SH-SY5Y (cell line): ENCODE results near the gene FAM120A.

Experiments
- GATA2 ChIP-seq: IDR thresholded peaks from 2 replicates; pipeline ENCODE4 v1.6.1; 2011; ENCODE audit warnings: mild to moderate bottlenecking, low read depth, low read length
- GATA3 ChIP-seq: IDR thresholded peaks from 2 replicates; pipeline ENCODE4 v1.6.1; 2011; ENCODE audit warnings: low read depth, mild to moderate bottlenecking, low read length, moderate library complexity

DNA sequence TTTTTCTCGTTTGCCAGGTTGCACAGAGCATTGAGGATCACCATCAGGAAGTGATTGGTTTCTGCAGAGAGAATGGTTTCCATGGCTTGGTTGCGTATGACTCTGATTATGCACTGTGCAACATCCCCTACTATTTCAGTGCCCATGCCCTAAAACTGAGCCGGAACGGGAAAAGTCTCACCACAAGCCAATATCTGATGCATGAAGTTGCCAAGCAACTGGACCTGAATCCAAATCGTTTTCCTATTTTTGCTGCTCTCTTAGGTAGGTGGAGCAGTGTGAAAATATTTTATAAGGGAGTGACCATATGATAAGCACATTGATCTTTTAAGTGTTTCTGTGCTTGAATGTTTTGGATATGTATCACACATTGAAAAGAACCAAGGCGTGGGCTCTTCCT lies 19.6 kb downstream of the FAM120A start:
- TF ChIP-seq GATA3 (no peak), GATA2 (no peak)
